HL-60/S4 treated with retinoic acid at 250 ng/mL for 4 days and 3 days (cell line): ENCODE results near the gene MYRF.

Source experiments
- in situ Hi-C: fragments of 300-500 bp; cut with MboI; formaldehyde crosslinking; loops from 2 replicates; pipeline ENCODE4 v1.7.0; 2022; ENCODE audit warnings: low sequenced_read_pairs

The MYRF gene

GRCh38 chr11:61718621-61719302, 33.7 kb upstream of the MYRF start:
- in situ Hi-C loops, result no loop called here

GRCh38 chr11:61719978-61720377, 32.5 kb upstream of the MYRF start:
- in situ Hi-C loops, result no loop called here

GRCh38 chr11:61720597-61720996, 31.8 kb upstream of the MYRF start:
- in situ Hi-C loops, result no loop called here

- in situ Hi-C loops, result no loop called here
Observed at GRCh38 chr11:61724437-61724836, 28.0 kb upstream of the MYRF start.

DNA sequence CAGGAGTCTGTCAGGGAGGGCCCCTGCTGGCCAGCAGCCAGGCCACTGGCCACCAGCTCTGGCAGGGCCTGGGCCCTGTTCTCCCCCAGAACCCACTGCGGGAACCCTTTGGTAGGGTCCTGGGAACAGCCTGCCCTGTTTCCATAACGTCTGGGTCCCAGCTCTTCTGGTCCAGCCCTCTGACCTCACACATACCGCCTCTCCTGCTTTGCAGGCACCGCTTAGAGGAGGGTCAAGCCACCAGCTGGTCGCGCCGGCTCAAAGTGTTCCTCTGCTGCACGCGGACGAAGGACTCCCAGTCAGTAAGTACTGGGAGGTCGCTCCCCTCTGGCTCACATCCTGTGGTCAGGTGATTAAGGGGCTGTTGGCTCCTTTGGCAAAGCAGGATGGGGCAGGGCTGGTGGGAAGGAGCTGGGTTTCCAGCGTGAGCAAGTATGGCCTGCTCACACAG, 26.6 kb upstream of the MYRF start:
- in situ Hi-C loops, result no loop called here

GRCh38 chr11:61726775-61727174, 25.7 kb upstream of the MYRF start:
- in situ Hi-C loops, result no loop called here

GRCh38 chr11:61727401-61727811, 25.0 kb upstream of the MYRF start:
- in situ Hi-C loops, result no loop called here

- in situ Hi-C loops, result no loop called here
Observed at GRCh38 chr11:61728066-61728939, 24.1 kb upstream of the MYRF start.

- in situ Hi-C loops, result no loop called here
Observed at GRCh38 chr11:61728940-61729219, 23.6 kb upstream of the MYRF start.

GRCh38 chr11:61730240-61730994, 22.0 kb upstream of the MYRF start:
- in situ Hi-C loops, result no loop called here

GRCh38 chr11:61731211-61731951, 21.1 kb upstream of the MYRF start:
- in situ Hi-C loops, result no loop called here

DNA sequence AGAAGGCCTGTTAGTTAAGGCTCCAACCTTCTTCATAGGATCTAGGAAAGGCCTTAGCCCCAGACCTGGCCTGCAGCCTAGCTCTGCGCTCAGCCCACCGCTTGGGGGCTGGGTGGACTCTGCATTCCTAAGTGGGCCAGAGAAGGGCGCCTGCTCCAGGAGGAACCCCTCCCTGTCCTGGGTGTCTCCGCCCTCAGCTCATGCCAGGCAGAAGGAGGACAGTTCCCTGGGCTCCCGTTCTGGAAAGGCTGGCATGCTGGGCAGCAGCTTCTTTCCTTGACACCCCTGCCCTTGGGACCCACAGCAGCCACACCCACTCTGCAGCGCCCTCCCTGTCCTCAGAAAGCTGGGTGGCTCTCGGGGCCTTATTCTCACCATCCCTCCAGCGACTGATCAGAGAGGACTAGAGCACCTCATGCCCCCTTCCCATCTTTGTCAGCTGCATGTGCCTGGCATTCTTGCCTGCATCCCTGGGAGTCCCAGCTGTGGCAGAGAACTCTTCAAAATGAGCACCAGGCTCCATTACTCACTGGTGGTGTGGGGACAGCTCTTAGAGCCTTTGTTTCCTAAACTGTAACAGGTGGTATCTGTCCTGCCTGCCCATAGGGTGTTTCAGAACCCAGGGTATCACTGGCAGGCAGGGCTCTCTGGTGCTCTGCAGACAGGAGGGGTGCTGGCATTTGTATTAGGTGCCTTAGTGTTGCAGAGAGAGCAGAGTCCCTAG, 20.3 kb upstream of the MYRF start:
- in situ Hi-C loops, result no loop called here

- in situ Hi-C loops, result no loop called here
Observed at GRCh38 chr11:61732705-61733104, 19.7 kb upstream of the MYRF start.

GRCh38 chr11:61733120-61733978, 19.1 kb upstream of the MYRF start:
- in situ Hi-C loops, result no loop called here

DNA sequence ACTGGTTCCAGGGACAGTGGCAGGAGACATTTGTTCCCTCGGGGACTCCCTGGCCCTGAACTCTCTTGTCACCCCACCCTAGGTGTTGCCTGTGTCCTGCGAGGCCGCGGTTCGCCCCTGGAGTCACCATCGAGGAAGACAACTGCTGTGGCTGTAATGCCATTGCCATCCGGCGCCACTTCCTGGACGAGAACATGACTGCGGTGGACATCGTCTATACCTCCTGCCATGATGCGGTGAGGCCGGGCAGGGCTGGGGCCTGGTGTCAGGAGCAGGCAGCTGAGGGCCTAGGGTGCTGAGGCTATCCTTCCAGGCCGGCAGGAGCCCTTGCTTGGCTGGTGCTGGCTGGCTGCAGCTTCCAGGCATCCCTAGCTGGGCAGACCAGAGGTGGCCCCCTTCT, 17.7 kb upstream of the MYRF start:
- in situ Hi-C loops, result no loop called here

- in situ Hi-C loops, result no loop called here
Observed at GRCh38 chr11:61735391-61735790, 17.0 kb upstream of the MYRF start.

GRCh38 chr11:61736310-61736709, 16.1 kb upstream of the MYRF start:
- in situ Hi-C loops, result no loop called here

DNA sequence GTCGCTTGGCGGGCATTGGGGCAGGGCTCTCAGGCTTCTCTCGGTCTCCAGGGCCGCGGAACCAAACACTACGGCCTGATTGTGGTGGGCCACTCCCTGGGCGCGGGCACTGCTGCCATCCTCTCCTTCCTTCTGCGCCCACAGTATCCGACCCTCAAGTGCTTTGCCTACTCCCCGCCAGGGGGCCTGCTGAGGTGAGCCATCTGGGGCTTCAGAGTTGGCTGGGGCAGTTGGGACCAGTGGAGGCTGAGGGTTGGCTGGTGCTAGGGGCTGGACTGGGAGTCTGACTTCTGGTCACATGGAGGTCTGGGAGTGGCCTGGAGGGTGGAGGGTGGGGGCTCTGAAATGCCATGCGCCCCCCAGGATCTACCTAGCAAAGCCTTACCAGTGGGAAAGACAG, 15.3 kb upstream of the MYRF start:
- in situ Hi-C loops, result no loop called here

GRCh38 chr11:61737636-61738386, 14.6 kb upstream of the MYRF start:
- in situ Hi-C loops, result no loop called here
